PFSK-1 (cell line): ENCODE results near the gene RNF175.

Source experiments
- FOXP2 ChIP-seq: optimal IDR thresholded peaks from 2 replicates; pipeline ENCODE3; 2011; ENCODE audit warnings: borderline replicate concordance, control low read depth, inconsistent platforms; ENCODE audit not compliant: insufficient read depth; ENCODE audit errors: extremely low read length, extremely low read depth
- POLR2AphosphoS5 ChIP-seq: IDR thresholded peaks from 2 replicates; pipeline ENCODE4 v1.6.1; 2012; ENCODE audit warnings: low read depth, mild to moderate bottlenecking, control low read depth, low read length, moderate library complexity
- SIN3A ChIP-seq: IDR thresholded peaks from 2 replicates; pipeline ENCODE4 v1.6.1; 2012; ENCODE audit warnings: mild to moderate bottlenecking, low read length, moderate library complexity, borderline replicate concordance; ENCODE audit not compliant: insufficient read depth
- TAF1 ChIP-seq: IDR thresholded peaks from 2 replicates; pipeline ENCODE4 v1.6.1; 2012; ENCODE audit warnings: low read length, control low read depth, borderline replicate concordance; ENCODE audit not compliant: insufficient read depth
- TF ChIP-seq, protein P1 (sequence below), 2 experiments: IDR thresholded peaks; 2 replicates each; pipeline versions ENCODE4 v1.6.1 to v1.8.0; 2011 to 2012; ENCODE audit warnings: low read depth in 2 of 2, low read length in 2 of 2, control low read depth in 1 of 2, inconsistent platforms in 1 of 2, mild to moderate bottlenecking in 1 of 2, moderate library complexity in 1 of 2; ENCODE audit not compliant: insufficient read depth in 1 of 2

The RNF175 gene

DNA sequence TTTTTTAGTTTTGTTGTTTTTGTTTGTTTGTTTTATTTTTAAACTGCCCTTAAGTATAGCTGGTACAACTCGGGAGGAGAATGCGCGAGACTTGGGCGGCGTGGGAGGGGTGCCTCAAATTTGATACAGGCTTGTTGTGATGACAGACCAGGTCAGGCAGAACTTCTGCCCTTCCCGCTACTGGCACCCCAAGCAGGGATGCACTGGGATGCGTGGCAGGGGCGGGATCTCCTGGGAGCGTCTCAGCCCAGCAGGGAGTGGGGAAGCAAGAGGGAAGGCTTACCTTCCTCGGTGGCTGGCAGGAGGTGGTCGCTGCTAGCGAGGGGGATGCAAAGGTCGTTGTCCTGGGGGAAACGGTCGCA, 28.2 kb upstream of the RNF175 start:
- TF ChIP-seq, protein P1, sequence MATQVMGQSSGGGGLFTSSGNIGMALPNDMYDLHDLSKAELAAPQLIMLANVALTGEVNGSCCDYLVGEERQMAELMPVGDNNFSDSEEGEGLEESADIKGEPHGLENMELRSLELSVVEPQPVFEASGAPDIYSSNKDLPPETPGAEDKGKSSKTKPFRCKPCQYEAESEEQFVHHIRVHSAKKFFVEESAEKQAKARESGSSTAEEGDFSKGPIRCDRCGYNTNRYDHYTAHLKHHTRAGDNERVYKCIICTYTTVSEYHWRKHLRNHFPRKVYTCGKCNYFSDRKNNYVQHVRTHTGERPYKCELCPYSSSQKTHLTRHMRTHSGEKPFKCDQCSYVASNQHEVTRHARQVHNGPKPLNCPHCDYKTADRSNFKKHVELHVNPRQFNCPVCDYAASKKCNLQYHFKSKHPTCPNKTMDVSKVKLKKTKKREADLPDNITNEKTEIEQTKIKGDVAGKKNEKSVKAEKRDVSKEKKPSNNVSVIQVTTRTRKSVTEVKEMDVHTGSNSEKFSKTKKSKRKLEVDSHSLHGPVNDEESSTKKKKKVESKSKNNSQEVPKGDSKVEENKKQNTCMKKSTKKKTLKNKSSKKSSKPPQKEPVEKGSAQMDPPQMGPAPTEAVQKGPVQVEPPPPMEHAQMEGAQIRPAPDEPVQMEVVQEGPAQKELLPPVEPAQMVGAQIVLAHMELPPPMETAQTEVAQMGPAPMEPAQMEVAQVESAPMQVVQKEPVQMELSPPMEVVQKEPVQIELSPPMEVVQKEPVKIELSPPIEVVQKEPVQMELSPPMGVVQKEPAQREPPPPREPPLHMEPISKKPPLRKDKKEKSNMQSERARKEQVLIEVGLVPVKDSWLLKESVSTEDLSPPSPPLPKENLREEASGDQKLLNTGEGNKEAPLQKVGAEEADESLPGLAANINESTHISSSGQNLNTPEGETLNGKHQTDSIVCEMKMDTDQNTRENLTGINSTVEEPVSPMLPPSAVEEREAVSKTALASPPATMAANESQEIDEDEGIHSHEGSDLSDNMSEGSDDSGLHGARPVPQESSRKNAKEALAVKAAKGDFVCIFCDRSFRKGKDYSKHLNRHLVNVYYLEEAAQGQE (IDR thresholded peaks at IDR 0.05; ENCODE audit: insufficient read depth in 1 of 2, low read depth in 2 of 2, low read length in 2 of 2), result no peak
- TF ChIP-seq POLR2AphosphoS5, result no peak
- no peak for TF ChIP-seq TAF1
- no peak for TF ChIP-seq SIN3A
- TF ChIP-seq FOXP2, result no peak

DNA sequence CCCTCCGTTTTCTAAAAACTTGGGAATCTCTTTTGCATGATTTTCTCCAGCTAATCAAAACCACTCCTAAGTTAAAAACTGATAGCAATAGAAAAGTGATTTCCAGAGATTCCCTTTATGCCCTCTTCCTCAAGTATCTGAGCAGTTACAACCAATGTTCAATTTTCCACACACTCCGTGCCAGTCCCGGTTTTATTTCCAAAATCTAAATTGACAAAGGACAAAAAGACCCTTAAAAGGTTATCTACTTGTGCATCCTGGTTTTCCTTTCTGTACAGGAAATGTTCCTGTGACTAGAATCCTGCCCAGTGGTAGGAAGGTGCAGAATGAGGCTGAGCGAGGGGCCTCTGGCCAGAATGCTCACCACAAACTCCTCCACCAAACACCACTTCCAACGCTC, 27.8 kb upstream of the RNF175 start:
- TF ChIP-seq FOXP2, result no peak

GRCh38 chr4:153787061-153787560, 27.3 kb upstream of the RNF175 start:
- TF ChIP-seq FOXP2 (no peak), SIN3A (no peak), TAF1 (no peak), POLR2AphosphoS5 (no peak)
- TF ChIP-seq, protein P1 (IDR thresholded peaks at IDR 0.05; ENCODE audit: insufficient read depth in 1 of 2, low read depth in 2 of 2, low read length in 2 of 2), result no peak

- no peak for TF ChIP-seq TAF1
- TF ChIP-seq SIN3A, result no peak
- TF ChIP-seq FOXP2, result no peak
- TF ChIP-seq, protein P1 (IDR thresholded peaks at IDR 0.05; ENCODE audit: insufficient read depth in 1 of 2, low read depth in 2 of 2, low read length in 2 of 2), result no peak
Measured at GRCh38 chr4:153785910-153786721, 26.3 kb upstream of the RNF175 start.

DNA sequence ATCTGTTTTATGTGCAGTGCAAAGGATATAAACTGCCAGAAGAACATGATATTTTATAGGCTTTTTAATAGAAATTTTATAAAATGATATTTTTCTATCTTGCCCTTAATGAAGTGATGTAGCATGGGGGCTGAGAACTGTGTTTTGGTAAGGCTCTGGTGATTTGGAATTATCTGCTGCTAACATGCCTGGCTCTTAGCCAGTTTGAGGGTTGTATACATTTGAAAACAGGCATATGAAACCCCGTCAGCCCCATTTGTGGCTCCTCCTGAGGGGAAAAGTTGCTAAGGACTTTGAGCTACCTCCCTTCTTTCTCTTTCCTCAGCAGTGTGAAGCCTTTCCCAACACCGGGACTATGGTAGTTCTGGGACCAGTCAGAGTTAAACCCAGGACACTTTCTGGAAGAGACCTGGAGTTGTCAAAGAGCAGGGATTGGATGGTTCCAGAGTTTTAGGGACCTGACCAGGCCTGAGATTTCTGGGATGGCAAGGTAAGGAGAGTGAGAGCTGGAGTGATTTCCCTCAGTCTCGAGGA, 24.4 kb upstream of the RNF175 start:
- TF ChIP-seq FOXP2 (no peak), TAF1 (no peak), SIN3A (no peak), POLR2AphosphoS5 (no peak)
- TF ChIP-seq, protein P1 (IDR thresholded peaks at IDR 0.05; ENCODE audit: insufficient read depth in 1 of 2, low read depth in 2 of 2, low read length in 2 of 2), result no peak
